ENCODE results near the gene PNRC1. TPM values are rescaled to one million over a fixed set of nuclear protein-coding genes. Genes with fewer than 3 reads are reported as not detected.
"Not testable (repeated sequence)": the region's sequence is repeated elsewhere in the genome, so short reads cannot be mapped to it uniquely, and the experiment has no call there.

PNRC1 gene
- total RNA-seq, result 63.9 and 64.0 TPM in 2 replicates

GRCh38 chr6:89080281-89081128, at the start of gene PNRC1:
TSS of gene PNRC1 (plus strand) at chr6:89080751. CDS start at chr6:89080895, 144 bp downstream.
- intact Hi-C loops (cut with micrococcal nuclease), result loop anchor here (1.0 to 5.0 kb wide), 13 partner anchors 66 to 1926 kb away; partner anchors contain the start of genes AKIRIN2, BACH2, CASP8AP2 and CFAP206

- intact Hi-C loops (cut with micrococcal nuclease), result no loop called here
Observed at GRCh38 chr6:89032599-89032998, 48.0 kb upstream of the PNRC1 start.

GRCh38 chr6:89033461-89033860, 47.1 kb upstream of the PNRC1 start:
- intact Hi-C loops (cut with micrococcal nuclease), result no loop called here

- intact Hi-C loops (cut with micrococcal nuclease), result not testable (repeated sequence)
Observed at GRCh38 chr6:89034116-89034515, 46.4 kb upstream of the PNRC1 start.

GRCh38 chr6:89034586-89035251, 45.8 kb upstream of the PNRC1 start:
- intact Hi-C loops (cut with micrococcal nuclease), result loop anchor here (5.0 kb wide), 1 partner anchor 43 kb away; no protein-coding TSS in a partner anchor

- intact Hi-C loops (cut with micrococcal nuclease), result loop anchor here (5.0 kb wide), 1 partner anchor 42 kb away; no protein-coding TSS in a partner anchor
Observed at GRCh38 chr6:89035252-89036101, 45.1 kb upstream of the PNRC1 start.

- intact Hi-C loops (cut with micrococcal nuclease), result loop anchor here (5.0 kb wide), 1 partner anchor 40 kb away; no protein-coding TSS in a partner anchor
Observed at GRCh38 chr6:89037141-89037900, 43.2 kb upstream of the PNRC1 start.

- intact Hi-C loops (cut with micrococcal nuclease), result loop anchor here (5.0 kb wide), 1 partner anchor 39 kb away; no protein-coding TSS in a partner anchor
Observed at GRCh38 chr6:89037901-89038293, 42.7 kb upstream of the PNRC1 start.

GRCh38 chr6:89042664-89043063, 37.9 kb upstream of the PNRC1 start:
- intact Hi-C loops (cut with micrococcal nuclease), result no loop called here

- intact Hi-C loops (cut with micrococcal nuclease), result no loop called here
Observed at GRCh38 chr6:89044328-89045010, 36.1 kb upstream of the PNRC1 start.

GRCh38 chr6:89045011-89045387, 35.6 kb upstream of the PNRC1 start:
- intact Hi-C loops (cut with micrococcal nuclease), result no loop called here

- intact Hi-C loops (cut with micrococcal nuclease), result no loop called here
Observed at GRCh38 chr6:89045576-89045975, 35.0 kb upstream of the PNRC1 start.

- intact Hi-C loops (cut with micrococcal nuclease), result no loop called here
Observed at GRCh38 chr6:89047473-89047872, 33.1 kb upstream of the PNRC1 start.

- intact Hi-C loops (cut with micrococcal nuclease), result no loop called here
Observed at GRCh38 chr6:89048288-89048923, 32.1 kb upstream of the PNRC1 start.

GRCh38 chr6:89048985-89049384, 31.6 kb upstream of the PNRC1 start:
- intact Hi-C loops (cut with micrococcal nuclease), result no loop called here

- intact Hi-C loops (cut with micrococcal nuclease), result no loop called here
Observed at GRCh38 chr6:89050155-89050554, 30.4 kb upstream of the PNRC1 start.

GRCh38 chr6:89050697-89051096, 29.9 kb upstream of the PNRC1 start:
- intact Hi-C loops (cut with micrococcal nuclease), result no loop called here

- intact Hi-C loops (cut with micrococcal nuclease), result no loop called here
Observed at GRCh38 chr6:89051676-89052075, 28.9 kb upstream of the PNRC1 start.

- intact Hi-C loops (cut with micrococcal nuclease), result no loop called here
Observed at GRCh38 chr6:89054208-89054607, 26.3 kb upstream of the PNRC1 start.

- intact Hi-C loops (cut with micrococcal nuclease), result no loop called here
Observed at GRCh38 chr6:89057759-89058158, 22.8 kb upstream of the PNRC1 start.

Measured in T-helper 2 cell treated with Interferon-gamma antibody and Interleukin-4, amounts not matched to agents 100 ng/mL and 5 ng/mL, for 36 hours (primary cell).